Measurements from ENCODE around the gene ANKRD29.

Gene ANKRD29

DNA sequence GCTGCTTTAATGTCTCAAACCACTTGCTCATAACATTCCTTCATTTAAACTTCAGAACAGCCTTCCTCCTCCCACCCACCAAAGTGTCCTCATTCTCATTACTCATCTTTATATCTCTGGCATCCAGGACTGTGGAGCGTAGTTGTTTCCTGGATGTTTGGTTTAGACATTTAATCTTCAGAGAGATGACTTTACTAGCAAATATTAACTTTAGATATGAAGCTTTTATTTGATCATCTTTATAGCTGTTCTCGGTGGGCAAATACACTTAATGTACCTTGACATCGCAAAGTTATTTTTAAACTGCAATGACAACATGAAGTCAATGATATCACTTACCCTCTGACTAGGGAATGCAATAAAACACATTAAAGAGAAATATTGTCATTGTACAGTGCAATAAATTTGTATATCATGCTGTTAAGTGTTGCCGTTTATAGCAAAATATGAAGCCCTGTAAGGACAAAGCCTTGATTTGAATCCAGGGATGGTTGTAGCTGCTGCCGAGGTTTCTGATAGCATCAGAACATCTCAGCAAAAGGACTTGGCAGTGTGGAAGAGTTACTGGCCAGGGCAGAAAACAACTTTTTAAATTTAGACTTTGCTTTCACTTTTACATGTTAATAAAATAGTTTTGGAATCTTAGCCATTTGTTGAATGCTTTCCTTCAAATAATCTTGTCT is 21.9 kb upstream of the ANKRD29 start:
- DNase-seq (ENCODE audit: low read depth in 2 of 2) = no peak

DNA sequence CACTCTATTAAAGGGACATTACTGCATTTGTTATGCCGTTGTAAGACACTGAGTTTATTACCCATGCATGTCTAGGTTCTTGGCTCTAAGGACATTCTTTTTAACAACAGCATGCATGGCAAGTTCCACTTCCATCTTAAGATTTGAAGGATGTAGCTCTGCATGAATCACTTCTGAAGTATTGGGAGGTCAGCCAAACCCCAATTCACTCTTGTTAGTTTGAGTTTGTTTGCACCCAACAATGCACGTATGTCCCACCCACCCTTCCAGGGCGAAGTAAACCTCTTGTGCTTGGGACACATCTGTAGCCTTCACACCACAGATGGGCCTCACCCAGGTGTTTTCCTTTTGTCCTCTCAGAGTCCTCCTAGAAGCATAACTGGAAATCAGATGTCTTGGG is 21.0 kb upstream of the ANKRD29 start:
- DNase-seq (ENCODE audit: low read depth in 2 of 2) = no peak

DNA sequence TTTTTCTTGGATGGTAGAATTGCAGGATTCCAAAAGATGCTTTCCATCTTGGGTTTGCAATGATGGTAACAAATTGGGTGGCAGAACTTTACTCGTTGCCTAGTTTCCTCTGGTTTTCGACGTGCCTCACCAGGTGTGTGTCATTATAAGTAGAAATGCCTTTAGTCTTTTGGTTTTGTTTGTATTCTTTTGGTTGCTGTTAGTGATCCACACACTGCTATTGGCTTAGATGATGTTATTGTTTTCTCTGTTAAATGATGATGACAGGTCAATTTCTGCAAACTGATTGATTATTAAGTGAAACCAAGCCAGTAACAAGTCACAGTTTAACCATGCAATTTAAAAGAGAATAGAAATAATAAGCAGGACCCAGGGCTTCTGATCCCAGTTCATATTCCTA is 20.4 kb upstream of the ANKRD29 start:
- no peak for DNase-seq (ENCODE audit: low read depth in 2 of 2)

DNA sequence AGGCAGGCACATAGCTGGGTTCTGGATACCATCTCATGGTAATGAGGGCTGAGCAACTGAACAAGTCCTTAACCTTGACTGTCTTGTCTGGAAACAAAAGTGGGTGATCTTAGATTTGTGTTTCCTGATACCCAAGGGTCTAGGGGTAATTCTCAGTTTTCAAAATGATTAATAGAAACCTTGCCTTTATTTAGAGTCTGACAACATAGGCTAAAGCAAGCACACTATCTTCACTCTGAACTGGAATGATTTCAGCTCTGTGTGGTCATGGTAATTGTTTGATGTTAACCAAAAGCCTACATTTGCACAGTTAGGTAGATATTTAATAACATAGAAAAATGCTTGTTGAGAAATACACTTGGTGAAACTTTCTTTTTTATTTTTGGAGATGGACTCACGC is 19.8 kb upstream of the ANKRD29 start:
- DNase-seq (ENCODE audit: low read depth in 2 of 2) = no peak

DNA sequence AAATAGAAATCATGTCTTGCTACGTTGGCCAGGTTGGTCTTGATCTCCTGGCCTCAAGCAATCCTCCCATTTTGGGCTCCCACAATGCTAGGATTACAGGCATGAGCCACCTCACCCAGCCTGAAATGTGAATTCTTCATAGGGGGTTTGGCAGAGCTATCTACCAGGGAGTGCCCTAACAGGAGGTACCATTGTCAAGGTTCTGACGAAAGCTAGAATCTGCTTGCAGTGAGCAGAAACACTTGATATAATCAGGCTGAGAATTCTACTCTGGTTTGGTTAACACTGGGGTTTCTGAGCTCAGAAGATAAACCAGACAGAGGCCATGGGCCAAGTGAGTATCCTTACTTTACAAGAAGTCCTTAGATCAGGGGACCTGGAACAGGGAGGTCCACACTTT is 19.3 kb upstream of the ANKRD29 start:
- no peak for DNase-seq (ENCODE audit: low read depth in 2 of 2)

DNA sequence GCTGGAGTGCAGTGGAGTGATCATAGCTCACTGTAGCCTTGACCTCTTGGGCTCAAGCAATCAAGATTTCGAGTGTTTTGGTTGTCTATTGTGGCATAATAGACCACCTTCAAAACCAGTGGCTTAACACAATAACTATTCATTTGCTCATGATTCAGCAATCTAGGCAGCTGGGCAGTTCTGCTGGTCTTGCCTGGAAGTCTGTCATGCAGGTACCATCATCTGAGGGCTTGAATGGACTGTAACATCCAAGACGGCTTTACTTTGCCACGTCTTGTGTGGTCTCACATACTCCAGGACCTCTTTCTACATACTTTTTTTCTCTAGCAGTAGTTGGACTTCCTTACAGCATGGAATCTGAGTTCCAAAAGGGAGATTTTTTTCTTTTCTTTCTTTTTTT is 13.2 kb upstream of the ANKRD29 start:
- DNase-seq (ENCODE audit: low read depth in 2 of 2) = no peak

DNA sequence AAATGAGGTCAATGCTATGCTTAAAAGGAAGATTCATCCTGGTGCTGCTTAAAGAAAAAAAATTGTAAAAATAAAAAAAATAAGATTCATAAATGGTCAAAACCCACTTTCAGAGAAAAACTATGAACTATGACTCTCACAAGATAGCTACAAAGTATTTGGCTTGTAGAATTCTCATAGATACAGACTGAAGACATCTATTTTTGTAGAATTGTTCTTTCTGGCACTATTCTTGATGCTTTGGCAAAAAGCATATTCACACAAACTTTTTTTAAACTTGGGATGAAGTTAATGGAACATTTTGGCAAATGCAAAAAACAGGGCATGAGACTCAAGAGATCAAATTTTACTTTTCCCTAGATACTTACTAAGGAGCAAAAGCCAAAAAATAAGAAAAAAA is 12.5 kb upstream of the ANKRD29 start:
- no peak for DNase-seq (ENCODE audit: low read depth in 2 of 2)

DNA sequence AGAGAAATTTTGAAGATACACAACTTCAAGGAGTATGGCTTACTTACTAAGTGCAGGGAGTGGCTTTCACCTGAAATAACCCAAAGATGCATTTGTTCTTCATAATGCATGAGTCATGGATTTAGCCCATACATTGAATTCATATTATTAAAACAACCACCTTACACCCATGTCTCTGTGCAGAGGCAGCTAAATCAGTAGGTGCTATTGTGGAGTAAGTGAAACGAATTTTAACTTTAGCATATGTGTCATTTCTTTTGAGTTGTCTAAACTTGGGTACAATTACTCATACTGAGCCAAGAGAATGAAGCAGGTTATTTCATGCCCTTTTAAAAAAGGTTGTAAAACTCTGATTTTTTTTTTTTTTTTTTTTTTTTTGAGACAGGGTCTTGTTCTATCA is 11.0 kb upstream of the ANKRD29 start:
- DNase-seq (ENCODE audit: low read depth in 2 of 2) = no peak

DNA sequence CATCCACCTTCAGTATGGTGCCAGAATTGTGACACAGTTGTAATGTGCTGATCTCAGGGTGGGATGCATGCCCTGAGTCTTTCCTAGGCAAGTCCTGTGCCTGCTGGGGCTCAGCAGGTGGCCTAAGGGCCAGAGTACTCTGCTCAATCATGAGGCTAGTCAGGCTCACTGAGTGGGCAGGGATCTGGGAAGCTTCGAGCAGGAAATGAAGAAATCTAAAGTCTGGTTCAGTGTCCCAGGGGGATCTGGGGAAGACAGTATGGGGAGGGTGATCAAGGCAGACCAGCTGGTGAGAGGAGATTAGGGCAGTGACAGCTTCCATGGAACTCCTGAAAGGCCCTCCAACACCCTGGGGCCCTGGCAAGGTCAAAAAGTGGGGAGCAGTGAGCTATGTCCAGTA is 8.9 kb upstream of the ANKRD29 start:
- no peak for DNase-seq (ENCODE audit: low read depth in 2 of 2)

DNA sequence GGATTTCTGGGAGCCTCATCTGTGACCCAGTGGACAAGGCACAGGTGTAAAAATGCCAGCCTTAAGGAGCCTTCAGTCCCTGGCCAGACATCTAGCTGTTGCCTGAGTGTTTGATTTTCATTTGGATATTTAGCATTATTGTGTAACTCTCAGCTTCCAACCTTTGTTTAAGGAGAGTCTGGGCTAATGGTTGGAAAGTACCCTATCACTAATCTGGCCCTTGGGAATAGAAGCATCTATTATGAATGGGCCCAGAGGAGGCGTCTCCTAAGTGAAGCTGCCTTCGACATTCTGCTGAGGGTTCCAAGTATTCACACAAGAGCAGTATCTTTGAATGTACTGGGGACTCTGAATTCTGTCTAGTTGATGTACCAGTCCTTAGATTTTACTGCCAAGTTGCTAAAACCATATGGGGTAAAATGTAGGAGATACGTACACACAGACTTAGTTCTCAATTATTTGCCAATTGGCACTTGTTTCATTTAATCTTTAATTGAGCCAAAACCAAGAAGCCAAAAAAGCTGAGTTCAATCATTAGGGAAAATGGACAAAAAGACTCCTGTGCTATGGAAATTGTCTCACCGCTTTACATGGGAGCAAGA is 7.2 kb upstream of the ANKRD29 start:
- no peak for DNase-seq (ENCODE audit: low read depth in 2 of 2)

DNA sequence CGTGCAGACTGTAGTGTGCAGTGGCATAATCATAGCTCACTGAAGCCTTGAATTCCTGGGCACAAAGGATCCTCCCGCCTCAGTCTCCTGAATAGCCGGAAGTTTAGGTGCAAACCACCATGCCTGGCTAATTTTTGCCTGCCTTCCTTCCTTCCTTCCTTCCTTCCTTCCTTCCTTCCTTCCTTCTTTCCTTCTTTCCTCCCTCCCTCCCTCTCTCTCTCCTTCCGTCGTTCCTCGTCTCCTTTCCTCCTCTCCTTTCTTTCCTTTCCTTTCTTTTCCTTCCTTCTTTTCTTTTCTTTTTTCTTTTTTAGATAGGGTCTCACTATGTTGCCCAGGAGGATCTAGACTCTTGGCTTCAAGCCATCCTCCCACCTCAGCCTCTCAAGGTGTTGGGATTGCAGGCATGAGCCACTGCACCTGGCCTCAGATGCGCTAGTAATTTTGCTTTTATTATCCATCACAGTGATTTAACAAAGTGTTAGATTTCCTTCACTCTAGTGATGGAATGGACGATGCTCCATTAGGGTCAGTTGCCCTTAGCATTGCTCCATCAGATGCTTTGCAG is 6.6 kb upstream of the ANKRD29 start:
- no peak for DNase-seq (ENCODE audit: low read depth in 2 of 2)

DNA sequence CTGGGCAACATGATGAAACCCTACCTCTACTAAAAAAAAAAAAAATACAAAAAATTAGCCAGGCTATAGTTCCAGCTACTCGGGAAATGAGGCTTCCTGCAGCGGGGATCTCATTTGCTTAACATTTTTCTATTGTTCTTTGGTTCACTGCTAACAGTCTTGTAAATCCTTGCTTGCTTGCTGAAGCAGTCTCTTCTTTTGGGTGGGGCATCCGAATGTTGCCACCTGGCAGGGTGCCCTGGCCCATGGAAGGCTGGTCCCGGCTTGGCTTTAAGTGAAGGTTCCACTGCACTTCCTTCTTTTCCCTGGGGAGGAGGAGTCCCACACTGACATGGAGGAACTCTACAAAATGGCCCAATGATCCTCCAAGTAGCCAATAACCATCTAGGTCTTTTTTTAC is 6.0 kb upstream of the ANKRD29 start:
- no peak for DNase-seq (ENCODE audit: low read depth in 2 of 2)

DNA sequence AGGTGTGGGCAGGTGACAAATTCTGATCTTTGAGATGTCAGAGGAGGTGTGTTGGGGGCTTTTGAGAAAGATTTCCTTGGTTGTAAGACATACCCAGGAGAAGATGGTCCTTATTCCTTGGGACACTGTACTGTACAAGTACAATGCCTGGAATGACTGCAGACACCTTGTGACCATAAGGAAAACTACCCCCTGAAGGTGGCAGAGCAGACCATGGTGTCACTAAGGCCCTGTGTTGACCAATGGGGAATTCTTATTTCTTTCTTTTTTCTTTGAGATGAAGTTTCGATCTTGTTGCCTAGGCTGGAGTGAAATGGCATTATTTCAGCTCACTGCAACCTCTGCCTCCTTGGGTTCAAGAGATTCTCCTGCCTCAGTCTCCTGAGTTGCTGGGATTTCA is 4.4 kb upstream of the ANKRD29 start:
- no peak for DNase-seq (ENCODE audit: low read depth in 2 of 2)

DNA sequence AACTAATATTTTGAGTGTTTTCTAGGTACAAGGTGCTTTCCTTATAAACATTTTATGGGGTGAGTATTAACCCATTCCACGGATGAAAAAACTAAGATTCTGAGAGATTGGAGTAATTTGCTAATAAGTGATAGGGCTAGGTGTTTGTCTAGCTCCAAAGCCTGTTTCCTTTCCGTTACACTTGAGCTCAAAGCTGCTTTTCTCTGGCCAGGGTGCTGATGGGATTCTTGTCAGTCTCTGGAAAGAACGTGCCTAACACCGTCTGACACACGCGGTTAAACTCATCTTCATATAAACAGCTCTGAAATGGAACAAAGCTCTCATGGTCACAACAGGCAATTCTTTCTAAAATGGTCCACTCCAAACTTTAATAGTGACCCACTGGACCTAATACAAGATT is 2.0 kb upstream of the ANKRD29 start:
- no peak for DNase-seq (ENCODE audit: low read depth in 2 of 2)

DNA sequence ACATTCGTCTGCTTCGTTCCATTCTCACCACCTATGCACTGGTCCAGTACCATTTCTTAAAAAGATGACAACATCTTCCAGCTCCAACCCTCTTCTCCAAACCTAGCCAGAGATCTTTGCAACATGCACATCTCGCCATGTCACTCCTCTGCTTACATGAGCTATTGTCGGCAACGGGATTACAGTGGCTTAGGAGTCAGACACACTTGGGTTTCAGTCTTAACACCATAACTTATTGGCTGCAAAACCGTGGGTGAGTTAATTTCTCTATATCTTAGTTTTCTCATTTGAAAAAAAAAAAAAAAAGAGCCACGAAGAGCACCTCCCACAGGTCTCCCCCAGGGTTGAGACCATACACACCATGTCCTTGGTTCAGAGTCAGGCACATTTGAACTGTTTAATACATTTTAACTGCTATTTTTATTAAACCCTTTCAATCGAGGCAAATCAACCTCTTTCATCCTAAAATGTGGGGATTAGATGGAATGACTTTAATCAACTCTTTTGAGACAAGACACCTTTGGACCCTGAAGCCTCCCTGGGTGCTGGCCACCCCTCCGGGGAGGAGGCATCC is 889 bp downstream of the ANKRD29 start:
- DNase-seq (ENCODE audit: low read depth in 2 of 2) = no peak

DNA sequence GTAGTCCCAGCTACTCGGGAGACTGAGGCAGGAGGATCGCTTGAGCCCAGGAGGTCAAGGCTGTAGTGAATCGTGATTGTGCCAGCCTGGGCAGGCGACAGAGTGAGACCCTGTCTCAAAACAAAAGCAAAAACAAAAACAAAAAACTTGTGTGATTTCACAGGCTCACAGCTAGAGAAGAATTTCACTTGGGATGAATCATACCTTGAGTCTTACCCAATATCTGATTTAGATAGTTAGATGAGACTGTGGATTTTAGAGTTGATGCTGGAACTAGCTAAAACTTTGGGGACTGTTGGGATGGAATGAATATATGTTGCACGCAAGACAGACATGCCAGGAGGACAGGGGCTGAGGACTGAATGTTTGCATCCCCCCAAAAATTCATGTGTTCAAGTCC is 4.4 kb downstream of the ANKRD29 start:
- DNase-seq (ENCODE audit: low read depth in 2 of 2) = no peak

DNA sequence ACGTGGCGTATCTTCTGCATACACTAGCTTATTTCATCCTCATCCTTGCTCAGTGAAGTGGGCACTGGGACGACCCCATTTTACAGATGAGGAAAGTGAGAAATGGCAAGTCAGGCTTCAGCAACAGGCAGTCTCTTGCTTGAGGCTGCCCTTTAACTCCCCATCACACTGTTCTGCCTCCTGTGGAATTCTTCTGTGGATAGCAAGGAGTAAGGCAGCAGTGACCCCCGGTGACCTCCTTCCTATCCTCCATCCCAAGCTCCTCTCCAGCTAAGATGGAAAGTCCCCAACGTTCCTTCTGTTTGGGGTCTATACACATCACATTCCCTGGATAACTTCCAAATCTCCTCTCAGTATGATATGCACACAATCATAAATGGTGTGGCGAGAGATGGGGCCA is 10.5 kb downstream of the ANKRD29 start:
- no peak for DNase-seq (ENCODE audit: low read depth in 2 of 2)

DNA sequence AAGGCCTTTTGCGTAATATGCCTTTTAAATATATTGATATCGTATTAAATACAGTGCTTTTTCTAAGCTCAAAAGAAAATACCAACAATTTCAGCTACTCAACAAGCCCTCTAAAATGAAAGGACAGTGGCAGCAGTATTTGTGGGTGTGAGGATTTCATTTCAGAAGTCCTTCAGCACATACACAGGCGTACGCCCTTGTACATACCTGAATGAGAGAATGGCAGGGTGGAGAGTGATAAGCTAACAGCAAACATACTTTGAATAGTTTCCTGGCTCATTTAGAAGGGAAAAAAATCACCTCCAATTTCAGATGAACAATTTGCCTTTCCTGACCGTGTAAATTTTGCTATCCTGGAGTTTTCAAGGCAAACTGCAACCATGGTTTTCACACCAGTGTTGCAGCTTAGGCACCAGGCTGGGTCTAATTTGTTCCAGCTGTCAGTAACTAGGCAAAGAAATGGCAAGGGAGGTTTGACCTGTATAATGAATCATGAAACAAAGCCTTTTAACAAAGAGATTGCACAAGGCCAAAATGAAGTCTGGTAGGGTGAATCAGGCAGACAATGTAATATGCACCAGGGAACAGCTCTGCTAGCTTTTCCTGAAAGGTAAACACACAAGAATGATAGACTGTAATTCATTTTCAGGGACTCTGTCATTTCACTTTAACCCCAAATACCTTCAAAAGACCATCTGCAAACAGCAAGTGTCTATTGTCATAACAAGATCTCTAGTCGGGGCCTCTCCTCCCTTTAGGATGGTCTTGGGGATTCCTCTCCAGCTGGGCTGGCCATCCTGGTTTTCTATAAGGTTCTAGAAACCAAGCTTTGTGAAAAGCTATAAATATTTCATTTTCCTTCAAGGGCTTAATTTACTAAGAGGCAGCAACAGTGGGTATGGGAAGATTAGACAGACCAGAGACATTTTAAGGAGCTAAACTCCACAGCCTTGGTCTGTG is 11.5 kb downstream of the ANKRD29 start:
- DNase-seq (ENCODE audit: low read depth in 2 of 2) = no peak

DNA sequence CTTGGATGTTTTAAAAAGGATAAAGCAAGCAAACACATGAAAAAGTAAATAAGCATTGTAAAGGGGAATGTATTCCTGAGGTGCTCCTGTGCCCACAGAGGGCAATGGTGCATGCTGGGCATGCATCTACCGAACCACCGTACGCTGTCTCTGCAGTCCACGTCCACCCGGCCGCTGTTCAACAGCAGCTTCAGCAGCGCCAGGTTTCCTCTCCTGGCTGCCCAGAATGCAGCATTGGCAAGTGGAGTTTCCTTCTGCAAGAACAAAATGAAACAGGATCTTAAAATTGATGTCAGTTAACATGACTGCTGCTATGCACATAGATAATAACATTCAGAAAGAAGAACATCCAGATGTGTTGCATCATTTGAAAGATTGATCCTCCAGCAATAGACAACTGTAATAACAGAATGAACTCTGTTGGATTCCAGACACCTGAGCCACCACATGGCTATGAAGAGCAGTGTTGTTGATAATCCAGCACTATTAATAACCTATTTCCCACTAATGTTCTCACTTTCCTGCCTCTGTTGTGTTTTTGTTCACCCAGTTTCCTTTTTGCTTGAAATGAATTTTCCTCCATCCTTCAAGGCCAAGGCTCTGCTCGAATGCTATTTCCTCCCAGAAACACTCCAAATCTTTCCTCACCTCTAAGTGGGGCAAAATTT is 13.6 kb downstream of the ANKRD29 start:
- DNase-seq (ENCODE audit: low read depth in 2 of 2) = no peak

DNA sequence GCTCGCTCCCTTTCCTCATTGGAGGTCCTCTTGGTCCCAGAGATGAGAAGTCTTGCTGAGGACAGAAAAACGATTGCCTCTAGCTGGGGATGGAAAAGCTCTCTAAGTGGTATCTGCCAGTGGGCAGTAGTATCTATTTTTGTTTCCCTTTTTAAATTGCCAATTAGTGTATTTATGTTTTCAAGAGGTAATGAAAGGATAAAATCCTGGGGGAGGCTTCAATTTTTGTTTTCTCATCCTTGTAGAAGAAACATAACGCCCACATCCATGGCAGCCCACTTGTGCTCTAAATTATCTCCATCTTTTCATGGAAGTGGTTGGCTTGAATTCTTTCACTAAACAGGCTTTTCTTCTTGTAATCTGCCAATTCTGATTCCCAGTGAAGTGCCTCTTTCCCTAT is 14.3 kb downstream of the ANKRD29 start:
- DNase-seq (ENCODE audit: low read depth in 2 of 2) = no peak

DNA sequence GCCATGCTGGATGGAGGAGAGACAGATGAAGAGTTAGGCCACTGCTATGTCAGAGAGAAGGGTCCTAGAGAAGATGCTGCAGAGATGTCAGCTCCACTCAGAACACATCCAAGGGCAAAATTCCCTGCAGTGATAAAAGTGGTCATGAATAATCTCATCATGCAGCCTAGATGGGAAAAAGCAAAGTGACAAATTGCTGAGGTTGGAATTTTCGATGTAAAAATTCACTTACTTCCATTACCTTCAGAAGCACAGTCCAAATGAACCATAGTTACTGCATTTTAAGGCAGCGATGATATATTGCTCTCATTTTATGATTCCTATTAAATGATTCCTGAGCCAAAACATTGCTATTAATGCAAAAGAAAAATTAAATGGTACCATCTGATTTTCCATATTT is 16.4 kb downstream of the ANKRD29 start:
- DNase-seq (ENCODE audit: low read depth in 2 of 2) = no peak

Measured in stimulated activated CD8-positive, alpha-beta memory T cell treated with anti-CD3 and anti-CD28 coated beads, Interleukin-2, amount 100 ng/mL, for 1 hour (primary cell).